GM18517 (cell line): ENCODE data around the gene MANF.

Experiments
- ATAC-seq: cut with Tn5 transposase; IDR thresholded peaks from one replicate; pipeline ENCODE4 v1.9.1; 2021; ENCODE audit warnings: mild to moderate bottlenecking, moderate library complexity; ENCODE audit not compliant: unreplicated experiment

MANF gene

DNA sequence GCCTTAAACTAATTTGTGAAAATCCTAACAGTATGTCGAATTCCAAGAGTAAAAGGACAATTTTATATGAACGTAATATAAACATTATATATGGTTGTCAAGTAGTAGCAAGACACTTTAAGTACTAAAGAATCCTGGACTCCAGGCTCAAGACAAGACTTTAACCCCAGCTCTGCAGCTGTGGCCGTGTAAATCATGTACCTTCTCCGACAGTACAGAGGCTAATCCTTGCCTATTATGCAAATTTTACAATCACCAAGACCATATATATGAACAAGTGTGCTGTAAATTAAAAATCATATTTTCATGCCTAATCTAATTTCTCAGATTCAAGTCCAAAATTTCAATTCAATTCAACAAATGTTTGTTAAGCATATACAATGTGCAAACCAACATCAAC, 41.8 kb downstream of the MANF start:
- no peak for ATAC-seq

DNA sequence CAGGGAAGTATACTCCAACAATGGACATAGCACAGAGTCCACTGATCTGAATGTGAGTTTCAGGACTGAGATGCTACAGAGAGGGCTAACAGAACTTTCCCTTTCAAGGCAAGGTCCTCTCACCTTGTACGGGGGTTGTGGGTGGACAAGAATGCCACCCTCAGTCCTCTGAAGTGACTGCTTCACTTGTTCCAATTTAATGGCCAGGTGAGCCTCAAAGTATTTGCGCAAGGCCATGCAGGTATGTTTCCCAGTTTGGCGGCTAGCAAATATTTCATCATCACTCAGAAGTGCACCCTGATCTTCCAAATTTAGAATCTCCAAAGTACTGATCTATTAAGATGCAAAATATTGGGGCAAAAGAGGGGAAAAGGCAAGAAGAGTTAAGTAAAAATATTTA, 44.0 kb downstream of the MANF start:
- no peak for ATAC-seq

DNA sequence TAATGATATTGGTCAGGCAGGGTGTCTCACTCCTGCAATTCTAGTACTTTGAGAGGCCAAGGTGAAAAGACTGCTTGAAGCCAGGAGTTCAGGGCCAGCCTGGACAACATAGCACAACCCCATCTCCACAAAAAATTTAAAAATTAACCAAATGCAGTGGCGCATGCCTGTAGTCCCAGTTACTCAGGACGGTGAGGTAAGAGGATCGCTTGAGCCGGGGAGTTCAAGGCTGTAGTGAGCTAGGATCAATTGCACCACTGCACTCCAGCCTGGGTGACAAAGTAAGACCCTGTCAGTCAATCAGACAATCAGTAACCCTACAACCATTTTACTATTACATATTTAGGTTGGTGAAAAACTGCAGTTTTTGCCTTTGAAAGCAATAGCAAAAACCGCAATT, 49.0 kb downstream of the MANF start:
- no peak for ATAC-seq

GRCh38 chr3:51434746-51435327, 49.7 kb downstream of the MANF start:
- no peak for ATAC-seq

DNA sequence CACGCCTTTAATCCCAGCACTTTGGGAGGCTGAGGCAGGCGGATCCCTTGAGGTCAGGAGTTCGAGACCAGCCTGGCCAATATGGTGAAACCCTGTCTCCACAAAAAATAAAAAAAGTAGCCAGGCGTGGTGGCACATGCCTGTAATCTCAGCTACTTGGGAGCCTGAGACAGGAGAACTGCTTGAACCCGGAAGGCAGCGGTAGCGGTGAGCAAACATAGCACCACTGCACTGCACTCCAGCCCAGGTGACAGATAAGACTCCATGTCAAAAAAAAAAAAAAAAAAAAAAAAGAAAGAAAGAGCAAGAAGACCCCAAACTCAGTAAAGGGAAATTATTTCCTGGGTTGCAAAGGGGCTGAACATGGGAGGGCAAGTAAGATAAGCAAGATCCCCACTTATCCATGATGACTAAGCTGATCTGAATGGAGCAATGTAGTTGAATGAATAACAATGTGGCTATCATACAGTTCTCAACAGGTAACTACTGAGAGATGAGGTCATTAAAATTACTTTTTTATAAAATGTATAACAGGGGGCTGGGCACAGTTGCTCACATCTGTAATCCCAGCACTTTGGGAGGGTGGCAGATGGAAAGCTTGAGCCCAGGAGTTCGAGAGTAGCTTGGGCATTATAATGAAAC, 52.0 kb downstream of the MANF start:
- no peak for ATAC-seq
